Measurements from ENCODE around the gene CLIP4.

The CLIP4 gene

GRCh38 chr2:29186817-29187216 lies 71.6 kb downstream of the CLIP4 start:
- DNase-seq (ENCODE audit: extremely low read depth in 1 of 2, low read depth in 1 of 2) = no peak

GRCh38 chr2:29187926-29188325 lies 72.7 kb downstream of the CLIP4 start:
- no peak for DNase-seq (ENCODE audit: extremely low read depth in 1 of 2, low read depth in 1 of 2)

GRCh38 chr2:29189052-29189451 lies 73.8 kb downstream of the CLIP4 start:
- no peak for DNase-seq (ENCODE audit: extremely low read depth in 1 of 2, low read depth in 1 of 2)

GRCh38 chr2:29191817-29192216 lies 76.6 kb downstream of the CLIP4 start:
- DNase-seq (ENCODE audit: extremely low read depth in 1 of 2, low read depth in 1 of 2) = no peak

- no peak for DNase-seq (ENCODE audit: extremely low read depth in 1 of 2, low read depth in 1 of 2)
Measured at GRCh38 chr2:29192526-29192925, 77.3 kb downstream of the CLIP4 start.

GRCh38 chr2:29193111-29193510 lies 77.9 kb downstream of the CLIP4 start:
- no peak for DNase-seq (ENCODE audit: extremely low read depth in 1 of 2, low read depth in 1 of 2)

- DNase-seq (ENCODE audit: extremely low read depth in 1 of 2, low read depth in 1 of 2) = no peak
Measured at GRCh38 chr2:29193681-29194080, 78.5 kb downstream of the CLIP4 start.

- DNase-seq (ENCODE audit: extremely low read depth in 1 of 2, low read depth in 1 of 2) = no peak
Measured at GRCh38 chr2:29195796-29196195, 80.6 kb downstream of the CLIP4 start.

- peak; percentile 23 to 62 for DNase-seq (ENCODE audit: extremely low read depth in 1 of 2, low read depth in 1 of 2)
Measured at GRCh38 chr2:29196792-29197788, 81.9 kb downstream of the CLIP4 start.

- no peak for DNase-seq (ENCODE audit: extremely low read depth in 1 of 2, low read depth in 1 of 2)
Measured at GRCh38 chr2:29201979-29202378, 86.8 kb downstream of the CLIP4 start.

- DNase-seq (ENCODE audit: extremely low read depth in 1 of 2, low read depth in 1 of 2) = no peak
Measured at GRCh38 chr2:29202819-29203495, 87.7 kb downstream of the CLIP4 start.

- DNase-seq (ENCODE audit: extremely low read depth in 1 of 2, low read depth in 1 of 2) = no peak
Measured at GRCh38 chr2:29206941-29207340, 91.7 kb downstream of the CLIP4 start.

GRCh38 chr2:29207352-29208148 lies 92.3 kb downstream of the CLIP4 start:
- no peak for DNase-seq (ENCODE audit: extremely low read depth in 1 of 2, low read depth in 1 of 2)

GRCh38 chr2:29209551-29209950 lies 94.3 kb downstream of the CLIP4 start:
- no peak for DNase-seq (ENCODE audit: extremely low read depth in 1 of 2, low read depth in 1 of 2)

- no peak for DNase-seq (ENCODE audit: extremely low read depth in 1 of 2, low read depth in 1 of 2)
Measured at GRCh38 chr2:29212009-29212408, 96.8 kb downstream of the CLIP4 start.

GRCh38 chr2:29213888-29214291 lies 98.7 kb downstream of the CLIP4 start:
- no peak for DNase-seq (ENCODE audit: extremely low read depth in 1 of 2, low read depth in 1 of 2)

GRCh38 chr2:29215073-29215472 lies 99.9 kb downstream of the CLIP4 start:
- DNase-seq (ENCODE audit: extremely low read depth in 1 of 2, low read depth in 1 of 2) = no peak

- no peak for DNase-seq (ENCODE audit: extremely low read depth in 1 of 2, low read depth in 1 of 2)
Measured at GRCh38 chr2:29215739-29216608, 100.8 kb downstream of the CLIP4 start.

- DNase-seq (ENCODE audit: extremely low read depth in 1 of 2, low read depth in 1 of 2) = no peak
Measured at GRCh38 chr2:29216609-29216909, 101.3 kb downstream of the CLIP4 start.

GRCh38 chr2:29218071-29218470 lies 102.9 kb downstream of the CLIP4 start:
- DNase-seq (ENCODE audit: extremely low read depth in 1 of 2, low read depth in 1 of 2) = no peak

All from stimulated activated CD8-positive, alpha-beta memory T cell treated with anti-CD3 and anti-CD28 coated beads, Interleukin-7, amount 100 ng/mL, for 48 hours (primary cell).